AG04450 (cell line): ENCODE data around the gene CDC42BPB. TPM values are rescaled to one million over a fixed set of nuclear protein-coding genes. Genes with fewer than 3 reads are reported as not detected.

Experiments
- CTCF ChIA-PET: fragments of 300-600, 350-600 bp; formaldehyde crosslinking; extraction: SDS; loops from one replicate; lab custom pipeline; 2022; ENCODE audit warnings: antibody characterized with exemption, inconsistent platforms; lab: Charles Lee
- POLR2A ChIA-PET: fragments of 350-600 bp; formaldehyde crosslinking; extraction: SDS; loops from one replicate; lab custom pipeline; 2021; ENCODE audit warnings: antibody characterized with exemption, inconsistent platforms; lab: Yijun Ruan, JAX
- DNase-seq: peaks from one replicate; pipeline ENCODE4 v3.0.0-alpha.2; 2011; ENCODE audit warnings: low read depth, low spot score
- H3K27ac ChIP-seq: one replicate; pipeline ENCODE4 v1.5.1; 2012; ENCODE audit warnings: low read depth, low read length, control low read depth
- H3K27me3 ChIP-seq: one replicate; pipeline ENCODE4 v1.6.0; 2012; ENCODE audit warnings: low read length; ENCODE audit not compliant: control insufficient read depth, insufficient read depth
- H3K4me3 ChIP-seq: 2 replicates; pipeline ENCODE4 v1.5.1; 2011; ENCODE audit warnings: mild to moderate bottlenecking, low read depth, low read length, control low read depth
- H3K9me3 ChIP-seq: 2 replicates; pipeline ENCODE4 v1.5.1; 2012; ENCODE audit warnings: low read length; ENCODE audit not compliant: control insufficient read depth, insufficient read depth
- polyA plus RNA-seq: library from polyadenylated mRNA; depleted of rRNA; stranded (reverse); fragments of >200 nt; gene quantifications from 2 replicates; pipeline ENCODE4 v1.2.3, GENCODE V29; 2011
- TF ChIP-seq, protein P1 (sequence below): IDR thresholded peaks from 2 replicates; pipeline ENCODE4 v1.5.1; 2011; ENCODE audit warnings: low read depth, low read length, control low read depth, inconsistent platforms

CDC42BPB gene
- polyA plus RNA-seq, 1 experiment: 57.0 TPM

DNA sequence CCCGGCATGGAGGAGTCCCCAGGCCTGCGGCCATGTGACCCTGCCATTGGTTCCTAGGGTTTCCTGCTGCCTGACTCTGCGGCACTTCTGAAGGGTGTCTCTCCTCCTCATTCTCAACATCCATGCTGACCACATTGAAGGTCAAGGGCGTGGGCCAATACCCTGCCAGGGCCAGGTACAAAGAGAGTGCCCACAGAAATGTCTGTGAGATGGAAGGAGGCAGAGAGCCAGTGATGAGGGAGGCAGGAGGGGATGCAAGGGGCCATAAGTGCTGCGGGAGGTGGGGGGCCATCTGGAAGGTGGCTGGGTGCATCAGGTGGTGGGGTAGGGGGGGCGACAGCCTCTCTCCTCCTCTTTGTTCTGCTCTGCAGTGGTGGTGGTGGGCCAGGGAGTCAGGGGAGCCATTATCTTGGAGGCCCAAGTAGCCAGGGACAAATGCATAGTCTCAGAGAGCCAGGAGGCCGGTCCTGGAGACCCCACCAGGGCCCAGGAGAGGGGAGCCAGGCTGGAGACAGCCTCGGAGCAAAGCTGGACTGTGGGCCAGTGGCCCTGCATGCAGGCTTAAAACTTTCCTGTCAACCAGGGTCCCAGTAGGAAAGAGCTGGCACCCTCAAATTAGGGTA, 13.0 kb upstream of the CDC42BPB start:
- POLR2A ChIA-PET: no interaction called here
- peaks cover 4% of the 10 kb centered on the region for H3K27me3 ChIP-seq
- H3K4me3 ChIP-seq: no peak overlapping the region
- DNase-seq: no peak
- H3K9me3 ChIP-seq: no peaks in the 10 kb centered on the region; the same call in 1 of the 2 replicates
- no peak overlapping the region for H3K27ac ChIP-seq
- TF ChIP-seq, protein P1, sequence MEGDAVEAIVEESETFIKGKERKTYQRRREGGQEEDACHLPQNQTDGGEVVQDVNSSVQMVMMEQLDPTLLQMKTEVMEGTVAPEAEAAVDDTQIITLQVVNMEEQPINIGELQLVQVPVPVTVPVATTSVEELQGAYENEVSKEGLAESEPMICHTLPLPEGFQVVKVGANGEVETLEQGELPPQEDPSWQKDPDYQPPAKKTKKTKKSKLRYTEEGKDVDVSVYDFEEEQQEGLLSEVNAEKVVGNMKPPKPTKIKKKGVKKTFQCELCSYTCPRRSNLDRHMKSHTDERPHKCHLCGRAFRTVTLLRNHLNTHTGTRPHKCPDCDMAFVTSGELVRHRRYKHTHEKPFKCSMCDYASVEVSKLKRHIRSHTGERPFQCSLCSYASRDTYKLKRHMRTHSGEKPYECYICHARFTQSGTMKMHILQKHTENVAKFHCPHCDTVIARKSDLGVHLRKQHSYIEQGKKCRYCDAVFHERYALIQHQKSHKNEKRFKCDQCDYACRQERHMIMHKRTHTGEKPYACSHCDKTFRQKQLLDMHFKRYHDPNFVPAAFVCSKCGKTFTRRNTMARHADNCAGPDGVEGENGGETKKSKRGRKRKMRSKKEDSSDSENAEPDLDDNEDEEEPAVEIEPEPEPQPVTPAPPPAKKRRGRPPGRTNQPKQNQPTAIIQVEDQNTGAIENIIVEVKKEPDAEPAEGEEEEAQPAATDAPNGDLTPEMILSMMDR: no peak
- CTCF ChIA-PET: no interaction called here

DNA sequence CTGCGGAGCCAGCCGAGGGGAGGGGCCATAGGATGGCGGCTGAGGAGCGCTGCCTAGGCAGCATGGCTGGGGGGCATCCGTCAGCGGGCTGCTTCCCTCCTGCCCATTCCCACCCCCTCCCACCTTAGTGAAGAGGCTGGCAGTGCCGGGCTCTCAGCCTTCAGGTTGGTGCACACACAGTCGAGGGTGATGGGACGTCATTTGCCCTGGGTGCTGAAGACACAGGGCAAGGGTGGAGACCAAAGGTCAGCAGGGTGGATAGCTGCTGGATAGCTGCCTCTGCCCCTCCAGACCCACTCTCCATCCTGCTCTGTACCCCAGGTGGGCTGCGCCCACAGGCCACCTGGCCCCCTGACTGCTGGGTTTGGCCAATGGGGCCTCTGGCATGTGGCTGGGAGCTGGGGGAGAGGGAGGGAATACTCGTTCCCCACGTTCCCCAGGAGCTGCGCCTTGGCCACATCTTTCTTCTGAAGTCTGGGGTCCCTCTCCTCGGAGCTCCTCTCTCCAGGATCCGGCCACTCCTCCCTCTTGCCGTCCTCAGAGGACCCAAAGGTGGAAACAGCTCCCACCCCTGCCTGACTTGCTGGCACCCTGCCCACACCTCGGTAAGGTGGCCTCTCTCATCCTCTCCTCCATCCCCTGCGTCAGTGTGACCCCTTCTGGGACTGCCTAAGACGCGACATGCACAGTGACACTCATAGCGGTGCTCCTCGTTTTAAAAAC, 11.2 kb upstream of the CDC42BPB start:
- Histone ChIP-seq H3K9me3 (no peaks in the 10 kb centered on the region; the same call in 1 of the 2 replicates), H3K4me3 (no peak overlapping the region), H3K27ac (no peak overlapping the region), H3K27me3 (no peaks in the 10 kb centered on the region)
- TF ChIP-seq, protein P1: no peak
- POLR2A ChIA-PET: no interaction called here
- DNase-seq: no peak
- CTCF ChIA-PET: interaction anchor here (0.6 kb wide), 1 partner anchor 36 kb away, joined by 3 read pairs; no protein-coding TSS in a partner anchor

DNA sequence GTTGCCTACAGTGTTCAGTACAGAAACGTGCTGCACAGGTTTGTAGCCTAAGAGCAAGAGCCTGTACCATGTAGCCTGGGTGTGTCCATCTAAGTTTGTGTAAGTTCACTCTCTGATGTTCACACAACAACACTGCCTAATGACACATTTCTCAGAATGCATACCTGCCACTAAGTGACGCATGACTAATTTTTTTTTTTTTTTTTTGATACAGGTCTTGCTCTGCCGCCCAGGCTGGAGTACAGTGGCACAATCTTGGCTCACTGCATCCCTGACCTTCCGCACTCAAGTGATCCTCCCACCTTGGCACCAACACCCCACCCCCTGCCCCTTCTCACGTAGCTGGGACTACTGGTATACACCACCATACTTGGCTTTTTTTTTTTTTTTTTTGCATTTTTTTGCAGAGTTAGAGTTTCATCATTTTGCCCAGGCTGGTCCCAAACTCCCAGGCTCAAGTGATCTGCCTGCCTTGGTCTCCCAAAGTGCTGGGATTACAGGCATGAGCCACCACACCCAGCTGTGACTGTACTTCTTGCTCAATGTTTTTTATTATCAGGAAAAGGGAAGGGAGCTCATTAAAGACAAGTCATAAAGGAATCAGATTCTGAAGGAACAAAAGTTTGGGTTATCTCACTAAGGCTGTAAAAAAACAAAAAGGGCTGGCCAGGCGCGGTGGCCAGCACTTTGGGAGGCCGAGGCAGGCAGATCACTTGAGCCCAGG, 10.0 kb upstream of the CDC42BPB start:
- Histone ChIP-seq H3K27me3 (no peaks in the 10 kb centered on the region), H3K9me3 (no peaks in the 10 kb centered on the region; the same call in 1 of the 2 replicates), H3K4me3 (no peak overlapping the region), H3K27ac (no peak overlapping the region)
- DNase-seq: no peak
- TF ChIP-seq, protein P1: no peak
- POLR2A ChIA-PET: interaction anchor here (0.7 kb wide), 1 partner anchor 77 kb away, joined by 3 read pairs; no protein-coding TSS in a partner anchor
- CTCF ChIA-PET: interaction anchor here (0.6 to 0.7 kb wide), 2 partner anchors 9 to 20 kb away, joined by 3 to 6 read pairs; no protein-coding TSS in a partner anchor

DNA sequence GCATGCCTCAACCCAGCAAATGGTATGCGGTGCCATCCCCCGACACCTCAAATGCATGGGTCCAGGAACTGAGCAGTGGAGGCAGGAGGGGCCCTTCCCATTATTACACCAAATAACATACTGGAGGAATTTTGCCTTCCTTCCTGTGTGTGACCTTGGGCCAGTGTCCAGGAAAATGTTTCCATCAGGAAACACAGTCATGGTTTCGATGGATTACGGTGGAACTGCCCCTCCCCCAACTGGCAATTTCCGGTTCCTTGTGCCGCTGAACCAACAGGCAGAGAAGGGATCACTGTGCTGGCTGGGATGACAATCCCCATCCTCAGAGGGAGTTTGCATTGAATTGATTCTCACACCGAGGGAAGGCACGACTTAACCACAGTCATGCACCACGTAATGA, 9.1 kb upstream of the CDC42BPB start:
- CTCF ChIA-PET: interaction anchor here (1.3 kb wide), 1 partner anchor 226 kb away, joined by 3 read pairs; no protein-coding TSS in a partner anchor
- POLR2A ChIA-PET: interaction anchor here (0.6 kb wide), 1 partner anchor 383 kb away, joined by 3 read pairs; no protein-coding TSS in a partner anchor

More for the DNA sequence above, 9.1 kb upstream of the CDC42BPB start:
- DNase-seq: no peak
- Histone ChIP-seq H3K4me3 (no peak overlapping the region), H3K27me3 (no peaks in the 10 kb centered on the region), H3K27ac (peak overlapping the region; percentile 31), H3K9me3 (no peaks in the 10 kb centered on the region; the same call in 1 of the 2 replicates)
- TF ChIP-seq, protein P1: no peak
